Choroid plexus epithelial cell (primary cell): ENCODE measurements around the gene TAGLN2.

Experiments used
- DNase-seq: peaks from one replicate; pipeline ENCODE4 v3.0.0-alpha.2; 2010; ENCODE audit warnings: low read depth
- H3K4me3 ChIP-seq: 2 replicates; pipeline ENCODE4 v1.5.1; 2011; ENCODE audit warnings: low read depth, mild to moderate bottlenecking, control low read depth, low read length, moderate library complexity
- TF ChIP-seq, protein P1 (sequence below): conservative IDR thresholded peaks from 2 replicates; pipeline ENCODE4 v1.5.1; 2011; ENCODE audit warnings: low read depth, mild to moderate bottlenecking, control low read depth, inconsistent platforms, low read length, moderate library complexity

Gene TAGLN2

DNA sequence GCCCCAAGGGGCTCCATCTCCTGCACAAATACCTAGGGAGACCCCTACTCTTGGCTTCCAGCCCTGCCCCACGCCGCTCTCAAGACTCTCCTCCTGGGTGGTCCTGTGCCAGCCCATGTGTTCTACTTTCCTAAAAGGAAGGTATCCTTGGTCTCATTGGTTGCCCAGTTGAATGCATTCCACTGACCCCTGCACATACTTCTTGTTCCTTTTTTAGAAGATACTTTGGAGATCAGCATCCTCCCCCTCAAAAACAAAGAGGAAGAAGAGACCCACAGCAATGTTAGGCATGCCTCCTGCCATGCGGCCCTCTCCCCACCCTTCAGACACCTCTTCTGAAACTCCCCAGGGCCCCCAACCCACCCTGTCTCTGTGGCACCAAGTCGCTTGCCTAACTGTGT is 24.7 kb upstream of the TAGLN2 start:
- DNase-seq, result no peak

DNA sequence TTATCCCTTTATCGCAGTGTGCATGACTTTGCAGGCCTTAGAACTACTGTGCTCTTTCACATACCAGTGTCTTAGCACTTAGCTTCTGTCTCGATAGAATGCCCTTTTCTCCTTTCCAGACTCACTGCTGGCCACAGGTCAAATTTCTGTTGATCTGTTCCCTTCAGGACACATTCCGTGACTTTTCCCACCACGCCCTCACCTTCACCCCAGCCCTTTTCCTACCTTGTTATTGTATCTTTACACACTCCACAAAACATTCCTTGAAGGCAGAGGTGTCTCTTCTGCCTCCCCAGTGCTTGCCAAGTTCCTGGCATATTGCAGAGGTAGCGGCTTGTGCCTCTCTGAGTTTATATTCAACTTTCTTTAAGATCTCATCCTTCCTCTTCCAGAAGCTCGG is 23.8 kb upstream of the TAGLN2 start:
- TF ChIP-seq, protein P1, sequence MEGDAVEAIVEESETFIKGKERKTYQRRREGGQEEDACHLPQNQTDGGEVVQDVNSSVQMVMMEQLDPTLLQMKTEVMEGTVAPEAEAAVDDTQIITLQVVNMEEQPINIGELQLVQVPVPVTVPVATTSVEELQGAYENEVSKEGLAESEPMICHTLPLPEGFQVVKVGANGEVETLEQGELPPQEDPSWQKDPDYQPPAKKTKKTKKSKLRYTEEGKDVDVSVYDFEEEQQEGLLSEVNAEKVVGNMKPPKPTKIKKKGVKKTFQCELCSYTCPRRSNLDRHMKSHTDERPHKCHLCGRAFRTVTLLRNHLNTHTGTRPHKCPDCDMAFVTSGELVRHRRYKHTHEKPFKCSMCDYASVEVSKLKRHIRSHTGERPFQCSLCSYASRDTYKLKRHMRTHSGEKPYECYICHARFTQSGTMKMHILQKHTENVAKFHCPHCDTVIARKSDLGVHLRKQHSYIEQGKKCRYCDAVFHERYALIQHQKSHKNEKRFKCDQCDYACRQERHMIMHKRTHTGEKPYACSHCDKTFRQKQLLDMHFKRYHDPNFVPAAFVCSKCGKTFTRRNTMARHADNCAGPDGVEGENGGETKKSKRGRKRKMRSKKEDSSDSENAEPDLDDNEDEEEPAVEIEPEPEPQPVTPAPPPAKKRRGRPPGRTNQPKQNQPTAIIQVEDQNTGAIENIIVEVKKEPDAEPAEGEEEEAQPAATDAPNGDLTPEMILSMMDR, result no peak
- DNase-seq, result no peak

More for the DNA sequence above, 24.7 kb upstream of the TAGLN2 start:
- TF ChIP-seq, protein P1, result no peak
- no peak overlapping the region for H3K4me3 ChIP-seq

DNA sequence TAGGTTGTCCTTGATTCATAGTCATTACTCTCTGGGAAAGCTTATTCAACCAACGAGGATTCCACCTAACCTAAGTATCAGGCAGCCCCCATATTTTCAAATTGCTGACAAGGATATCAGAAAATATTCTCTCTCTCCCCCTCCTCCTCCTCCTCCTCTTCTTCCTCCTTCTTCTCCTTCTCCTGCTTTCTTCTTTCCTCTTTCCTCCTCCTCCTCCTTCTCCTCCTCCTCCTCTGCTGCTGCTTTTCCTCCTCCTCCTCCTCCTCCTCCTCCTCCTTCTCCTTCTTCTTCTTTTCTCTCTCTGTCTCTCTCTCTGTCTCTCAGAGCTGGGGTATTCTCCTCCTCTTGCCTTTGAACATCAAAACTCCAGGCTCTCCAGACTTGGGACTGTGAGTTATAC is 22.6 kb upstream of the TAGLN2 start:
- no peak overlapping the region for H3K4me3 ChIP-seq
- DNase-seq, result no peak
- TF ChIP-seq, protein P1, result no peak

More for the DNA sequence above, 23.8 kb upstream of the TAGLN2 start:
- no peak overlapping the region for H3K4me3 ChIP-seq

DNA sequence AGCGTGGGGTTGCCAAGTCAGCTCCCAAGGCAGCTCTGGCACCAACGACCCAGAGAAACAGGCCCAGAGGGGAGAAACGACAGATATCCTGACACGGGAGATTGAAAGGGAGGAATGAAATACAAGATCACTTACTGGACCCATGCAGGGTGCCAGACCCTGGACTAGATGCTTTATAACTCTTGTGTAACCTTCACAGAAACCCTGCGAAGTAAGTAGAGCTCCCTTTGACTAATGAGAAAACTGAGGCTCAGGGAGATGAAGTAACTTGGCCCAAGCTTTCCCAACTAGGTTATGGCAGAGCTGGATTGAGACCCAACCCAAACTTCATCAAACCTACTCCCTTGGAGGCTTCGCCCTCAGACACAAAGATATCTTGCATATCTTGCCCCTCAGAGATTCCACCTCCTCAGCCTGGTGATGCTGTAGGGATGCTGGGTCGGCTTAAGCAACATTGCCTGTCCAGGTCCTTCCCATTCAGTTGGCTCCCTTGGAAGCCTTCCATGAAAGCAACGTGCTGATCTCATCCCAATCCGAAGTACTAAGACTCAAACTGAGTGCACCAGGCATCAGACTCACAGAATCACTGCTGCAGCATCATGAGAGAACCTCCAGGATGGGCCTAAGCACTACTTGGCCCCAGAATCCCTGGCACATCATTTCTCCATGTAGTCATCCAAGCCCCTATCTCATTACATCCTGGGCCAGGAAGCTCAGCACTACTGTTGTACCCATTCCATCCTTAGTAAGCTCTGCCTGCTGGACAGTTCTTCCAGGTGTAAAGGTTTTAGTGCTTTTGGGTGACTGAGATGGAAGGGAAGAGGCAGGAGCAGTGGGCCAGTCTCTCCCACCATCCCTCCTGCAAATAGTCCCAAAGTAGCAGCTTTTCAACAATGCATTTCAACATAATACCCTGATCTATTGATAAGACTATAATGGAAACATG is 21.2 kb upstream of the TAGLN2 start:
- DNase-seq, result no peak
- H3K4me3 ChIP-seq, result no peak overlapping the region
- TF ChIP-seq, protein P1, result no peak

DNA sequence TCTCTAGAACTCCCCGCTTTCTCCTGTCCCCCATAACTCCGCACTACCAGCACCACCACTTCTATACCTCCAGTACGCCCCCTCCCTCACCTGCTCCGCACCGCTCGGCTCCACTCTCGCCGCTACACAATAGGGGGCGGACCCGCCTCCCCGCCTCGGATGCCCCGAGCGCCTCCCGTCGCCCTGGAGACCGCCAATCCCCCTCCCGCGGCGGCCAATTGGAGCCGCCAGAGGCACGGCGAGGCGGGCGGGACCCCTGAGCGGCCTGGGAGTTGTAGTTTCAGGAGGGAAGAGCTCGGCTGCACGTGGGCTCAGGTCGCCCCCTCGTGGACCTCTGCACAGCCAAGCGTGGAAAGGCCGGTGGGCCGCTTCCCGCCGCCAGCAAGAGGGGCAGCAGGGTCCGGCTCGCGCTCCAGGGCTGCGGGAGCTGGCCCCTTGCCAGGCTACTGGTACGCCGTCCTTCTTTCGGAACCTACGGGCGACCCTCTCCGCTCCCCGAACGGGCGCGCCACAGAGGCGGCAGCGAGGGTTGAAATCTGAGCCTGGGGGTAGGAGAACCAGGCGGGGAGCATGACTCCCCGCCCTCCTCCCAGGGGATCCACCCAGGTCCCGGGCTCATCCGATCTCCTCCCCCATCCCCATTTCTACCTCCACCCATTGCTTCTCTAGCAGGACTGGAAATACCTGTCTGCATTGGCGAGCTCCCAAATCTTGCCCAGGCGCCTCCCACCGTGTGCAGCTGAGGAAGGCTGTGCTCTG is 20.4 kb upstream of the TAGLN2 start, which contains the start of gene IGSF9:
Gene IGSF9, minus strand, starts transcription at position 131 of the 759 bp plus-strand sequence. CDS start 2,159 bp downstream, outside the sequence.
- peak; percentile 68 for DNase-seq
- H3K4me3 ChIP-seq, result peak within 1 kb of the TSS; percentile 46
- TF ChIP-seq, protein P1, result peak; percentile 40

DNA sequence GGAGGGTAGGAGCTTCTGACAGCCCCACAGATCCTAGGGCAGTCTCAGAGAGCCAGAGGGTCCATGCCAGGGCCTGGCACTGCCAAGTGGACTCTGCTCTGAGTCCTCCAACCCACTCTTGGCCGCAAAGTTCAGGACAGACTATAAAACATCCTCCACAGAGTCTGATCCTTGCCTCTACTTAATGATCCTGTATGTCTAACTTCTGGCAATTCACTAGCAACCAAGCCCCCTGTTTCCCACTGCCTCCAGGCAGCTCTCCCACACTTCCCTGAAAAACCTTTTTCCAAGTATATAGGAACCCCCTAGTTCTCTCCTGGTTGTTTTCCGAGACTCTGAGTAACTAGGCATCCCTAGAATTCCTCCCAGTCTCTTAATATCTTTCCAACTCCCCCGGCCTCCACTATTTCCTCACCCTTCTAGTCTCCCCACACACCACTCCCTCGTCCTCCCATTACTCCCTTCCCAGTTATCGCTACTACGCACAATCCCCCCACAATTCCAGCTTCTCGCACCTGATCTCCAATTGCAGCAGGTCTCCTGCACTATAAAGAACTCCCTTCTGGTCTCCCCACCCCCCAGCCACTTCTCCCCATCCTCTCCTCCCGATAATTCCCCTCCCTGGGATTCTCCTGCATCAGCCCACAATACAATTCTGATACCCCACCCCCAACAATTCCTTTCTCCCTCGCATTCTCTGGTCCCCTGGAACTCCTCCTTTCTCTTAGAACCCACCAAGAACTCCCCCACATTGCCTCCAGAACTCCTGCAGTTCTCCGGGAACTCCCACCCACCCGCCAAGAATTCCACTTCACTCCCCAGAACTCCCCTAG is 19.5 kb upstream of the TAGLN2 start:
- TF ChIP-seq, protein P1, result no peak
- peak overlapping the region; percentile 46 for H3K4me3 ChIP-seq
- DNase-seq, result no peak
